Measurements from ENCODE around the gene CEP72. TPM values are rescaled to one million over a fixed set of nuclear protein-coding genes. Genes with fewer than 3 reads are reported as not detected.
"Not testable (repeated sequence)": the region's sequence is repeated elsewhere in the genome, so short reads cannot be mapped to it uniquely, and the experiment has no call there.

Gene CEP72
- total RNA-seq, 4 donors from 2014 or later = 2.7 to 8.6 (median 4.0) TPM

GRCh38 chr5:574906-575305, 37.2 kb upstream of the CEP72 start:
- no peak overlapping the region for H3K27ac ChIP-seq
- no peaks in the 10 kb centered on the region for H3K36me3 ChIP-seq
- no peaks in the 10 kb centered on the region for H3K4me1 ChIP-seq
- intact Hi-C loops (cut with DNase I) = no loop called here
- peaks cover 0 to 88% (median 0%) of the 10 kb centered on the region in 4 donors for H3K27me3 ChIP-seq
- TF ChIP-seq, protein P1, sequence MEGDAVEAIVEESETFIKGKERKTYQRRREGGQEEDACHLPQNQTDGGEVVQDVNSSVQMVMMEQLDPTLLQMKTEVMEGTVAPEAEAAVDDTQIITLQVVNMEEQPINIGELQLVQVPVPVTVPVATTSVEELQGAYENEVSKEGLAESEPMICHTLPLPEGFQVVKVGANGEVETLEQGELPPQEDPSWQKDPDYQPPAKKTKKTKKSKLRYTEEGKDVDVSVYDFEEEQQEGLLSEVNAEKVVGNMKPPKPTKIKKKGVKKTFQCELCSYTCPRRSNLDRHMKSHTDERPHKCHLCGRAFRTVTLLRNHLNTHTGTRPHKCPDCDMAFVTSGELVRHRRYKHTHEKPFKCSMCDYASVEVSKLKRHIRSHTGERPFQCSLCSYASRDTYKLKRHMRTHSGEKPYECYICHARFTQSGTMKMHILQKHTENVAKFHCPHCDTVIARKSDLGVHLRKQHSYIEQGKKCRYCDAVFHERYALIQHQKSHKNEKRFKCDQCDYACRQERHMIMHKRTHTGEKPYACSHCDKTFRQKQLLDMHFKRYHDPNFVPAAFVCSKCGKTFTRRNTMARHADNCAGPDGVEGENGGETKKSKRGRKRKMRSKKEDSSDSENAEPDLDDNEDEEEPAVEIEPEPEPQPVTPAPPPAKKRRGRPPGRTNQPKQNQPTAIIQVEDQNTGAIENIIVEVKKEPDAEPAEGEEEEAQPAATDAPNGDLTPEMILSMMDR (IDR thresholded peaks at IDR 0.05) = no peak
- no peak for TF ChIP-seq POLR2A (IDR thresholded peaks at IDR 0.05)
- no peak overlapping the region for H3K4me3 ChIP-seq
- peaks cover 0 to 23% (median 10%) of the 10 kb centered on the region in 3 donors for H3K9me3 ChIP-seq
- WGBS, 2 donors = 90 to 96% methylated on average over 16 of the region's 16 CpGs
- DNase-seq = no peak

DNA sequence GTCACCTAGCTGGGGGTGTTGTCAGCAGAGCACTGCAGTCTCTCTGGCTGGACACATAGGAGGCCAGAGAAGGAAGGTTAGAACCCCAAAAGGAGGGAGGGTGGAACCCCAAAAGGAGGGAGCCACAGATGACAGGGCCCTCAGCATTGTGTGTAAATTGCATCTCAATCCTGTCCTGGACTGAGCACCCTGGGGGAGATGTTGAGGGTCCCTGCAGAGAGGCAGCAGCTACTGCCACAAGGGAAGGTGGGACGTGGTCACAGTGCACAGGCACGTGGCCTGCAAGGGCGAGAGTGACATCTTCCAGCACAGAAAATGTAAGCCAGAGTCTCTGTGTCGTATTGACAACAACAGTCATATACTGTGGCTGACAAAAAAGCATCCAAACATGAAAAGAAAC, 36.5 kb upstream of the CEP72 start:
- Histone ChIP-seq H3K4me1 (no peaks in the 10 kb centered on the region), H3K27ac (no peak overlapping the region), H3K9me3 (peaks cover 0 to 23% (median 10%) of the 10 kb centered on the region in 3 donors), H3K27me3 (peaks cover 0 to 88% (median 0%) of the 10 kb centered on the region in 4 donors), H3K36me3 (no peaks in the 10 kb centered on the region), H3K4me3 (no peak overlapping the region)
- TF ChIP-seq, protein P1 (IDR thresholded peaks at IDR 0.05) = no peak
- no peak for TF ChIP-seq POLR2A (IDR thresholded peaks at IDR 0.05)
- intact Hi-C loops (cut with DNase I) = no loop called here
- no peak for DNase-seq
- WGBS, 2 donors = 58 to 62% methylated on average over 4 of the region's 4 CpGs

GRCh38 chr5:577214-577613, 34.9 kb upstream of the CEP72 start:
- not testable (repeated sequence) for H3K4me3 ChIP-seq

DNA sequence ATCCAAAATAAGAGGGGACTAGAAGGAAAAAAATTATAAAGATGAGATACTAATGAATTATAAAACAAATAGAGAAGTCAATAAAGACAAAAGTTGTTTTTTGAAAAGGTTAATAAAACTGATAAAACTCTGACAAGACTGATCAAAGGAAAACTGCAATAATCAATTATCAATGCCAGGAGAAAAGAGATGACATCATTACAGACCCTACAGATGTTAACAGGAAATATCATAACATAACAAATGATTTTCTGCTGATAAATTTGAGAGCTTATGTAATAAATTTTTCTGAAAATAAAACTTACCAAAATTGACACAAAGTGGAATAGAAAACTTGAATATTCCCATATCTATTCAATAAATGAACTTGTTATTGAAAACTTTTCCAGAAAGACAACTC, 34.3 kb upstream of the CEP72 start:
- Histone ChIP-seq H3K36me3 (no peaks in the 10 kb centered on the region), H3K4me3 (no peak overlapping the region), H3K27me3 (peaks cover 0 to 95% (median 0%) of the 10 kb centered on the region in 4 donors), H3K9me3 (peaks cover 0 to 23% (median 10%) of the 10 kb centered on the region in 3 donors), H3K27ac (no peak overlapping the region), H3K4me1 (no peaks in the 10 kb centered on the region)
- intact Hi-C loops (cut with DNase I) = no loop called here
- DNase-seq = no peak
- TF ChIP-seq POLR2A (IDR thresholded peaks at IDR 0.05) = no peak
- TF ChIP-seq, protein P1 (IDR thresholded peaks at IDR 0.05) = no peak

More at GRCh38 chr5:577214-577613, 34.9 kb upstream of the CEP72 start:
- H3K4me1 ChIP-seq; intact Hi-C loops (cut with DNase I); H3K36me3 ChIP-seq; DNase-seq; H3K27ac ChIP-seq: not testable (repeated sequence)
- Histone ChIP-seq H3K27me3 (peaks cover 0 to 92% (median 0%) of the 10 kb centered on the region in 4 donors), H3K9me3 (peaks cover 0 to 23% (median 10%) of the 10 kb centered on the region in 3 donors)
- WGBS, 2 donors = 100% methylated on average over 2 of the region's 2 CpGs; no CpG with 5 or more reads in 1 of the 2 donors

DNA sequence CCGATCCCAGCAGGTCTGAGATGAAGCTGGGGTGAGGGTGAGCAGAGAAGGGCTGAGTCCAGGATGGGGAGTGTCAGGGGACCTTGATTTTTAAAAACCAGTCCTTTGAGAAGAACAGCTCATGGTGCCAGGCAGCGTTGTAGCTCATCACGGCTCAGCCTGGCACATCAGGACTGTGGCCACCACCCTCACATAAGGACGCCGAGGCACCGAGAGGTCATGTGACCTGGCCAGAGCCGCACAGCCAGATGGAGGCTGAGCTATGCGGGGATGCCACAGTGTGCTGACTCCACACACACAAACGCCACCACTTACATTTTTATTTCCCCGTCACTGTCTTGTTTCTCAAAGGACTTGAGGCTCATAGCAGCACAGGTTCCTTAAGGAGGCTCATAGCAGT, 32.9 kb upstream of the CEP72 start:
- TF ChIP-seq, protein P1 (IDR thresholded peaks at IDR 0.05) = no peak
- no peak for TF ChIP-seq POLR2A (IDR thresholded peaks at IDR 0.05)
- Histone ChIP-seq H3K4me1 (no peaks in the 10 kb centered on the region), H3K27ac (no peak overlapping the region), H3K4me3 (no peak overlapping the region), H3K9me3 (peaks cover 0 to 23% (median 10%) of the 10 kb centered on the region in 3 donors), H3K36me3 (no peaks in the 10 kb centered on the region), H3K27me3 (peaks cover 0 to 95% (median 0%) of the 10 kb centered on the region in 4 donors)
- DNase-seq = no peak
- WGBS, 2 donors = 68 to 88% methylated on average over 8 to 10 of the region's 10 CpGs
- intact Hi-C loops (cut with DNase I) = no loop called here
